HG02852 (cell line): ENCODE results near the gene RBM4.

ENCODE experiments used
- ATAC-seq: cut with Tn5 transposase; IDR thresholded peaks from one replicate; pipeline ENCODE4 v1.9.1; 2021; ENCODE audit warnings: mild to moderate bottlenecking, moderate library complexity; ENCODE audit not compliant: unreplicated experiment

The RBM4 gene

DNA sequence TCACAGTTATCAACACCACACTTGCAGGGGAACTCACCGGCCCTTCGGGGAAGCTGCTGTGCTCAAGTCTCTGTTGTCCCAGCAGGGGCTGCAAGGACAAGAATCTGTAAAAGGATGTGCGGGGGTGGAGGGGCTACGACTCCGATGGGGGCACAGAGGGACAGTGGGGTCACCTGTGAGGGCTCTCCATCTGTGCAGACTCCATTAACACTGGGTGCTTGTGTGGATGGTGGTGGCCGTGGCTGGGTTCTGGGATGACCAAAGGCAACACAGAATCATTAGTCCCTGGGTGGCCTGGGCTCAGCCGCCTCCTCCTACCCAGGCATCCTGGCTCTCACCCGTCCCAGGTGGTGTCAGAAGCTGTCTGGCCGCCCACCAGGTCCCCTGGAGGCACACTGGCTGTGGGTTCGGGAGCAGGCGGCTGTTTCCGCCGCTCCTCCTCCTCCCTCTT, 49.4 kb downstream of the RBM4 start:
- ATAC-seq = no peak

DNA sequence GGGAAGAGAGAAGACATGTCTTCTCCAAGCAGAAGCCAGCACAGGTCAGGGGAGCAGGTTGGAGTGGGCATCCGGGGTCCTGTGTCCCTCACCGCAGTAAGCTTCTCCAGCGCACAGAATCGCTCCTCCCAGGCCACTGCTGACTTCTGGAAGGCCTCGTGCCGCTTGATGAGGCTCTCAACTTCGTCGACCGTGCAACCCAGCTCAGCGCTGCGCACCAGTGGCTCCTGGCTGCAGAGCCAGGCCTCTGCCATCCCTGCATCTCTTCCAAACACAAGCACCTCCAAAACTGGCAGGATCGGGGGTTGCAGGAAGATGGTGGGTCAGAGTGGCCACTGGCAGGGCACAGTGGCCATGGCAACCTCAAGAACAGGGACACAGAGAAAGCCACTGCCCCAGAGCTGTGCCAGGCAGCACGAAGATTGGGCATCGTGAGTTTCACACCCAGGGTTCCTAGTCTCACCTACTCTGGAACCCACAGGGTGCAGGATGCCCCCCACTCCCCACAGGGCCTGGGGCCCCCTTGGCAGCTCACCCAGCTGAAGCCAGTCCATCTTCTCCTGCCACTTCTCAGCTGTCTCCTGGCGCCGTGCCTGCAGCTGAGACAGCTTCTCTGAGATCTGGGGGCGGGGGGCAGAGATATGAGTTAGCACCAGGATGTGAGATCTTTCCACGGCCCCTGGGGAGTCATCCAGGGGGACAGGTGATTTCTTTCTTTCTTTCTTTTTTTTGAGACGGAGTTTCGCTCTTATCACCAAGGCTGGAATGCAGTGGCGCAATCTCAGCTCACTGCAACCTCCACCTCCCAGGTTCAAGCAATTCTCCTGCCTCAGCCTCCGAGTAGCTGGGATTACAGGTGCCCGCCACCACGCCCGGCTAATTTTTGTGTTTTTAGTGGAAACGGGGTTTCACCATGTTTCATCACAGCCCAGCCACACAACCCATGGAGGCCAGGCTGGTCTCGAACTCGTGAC, 50.3 kb downstream of the RBM4 start:
- no peak for ATAC-seq

DNA sequence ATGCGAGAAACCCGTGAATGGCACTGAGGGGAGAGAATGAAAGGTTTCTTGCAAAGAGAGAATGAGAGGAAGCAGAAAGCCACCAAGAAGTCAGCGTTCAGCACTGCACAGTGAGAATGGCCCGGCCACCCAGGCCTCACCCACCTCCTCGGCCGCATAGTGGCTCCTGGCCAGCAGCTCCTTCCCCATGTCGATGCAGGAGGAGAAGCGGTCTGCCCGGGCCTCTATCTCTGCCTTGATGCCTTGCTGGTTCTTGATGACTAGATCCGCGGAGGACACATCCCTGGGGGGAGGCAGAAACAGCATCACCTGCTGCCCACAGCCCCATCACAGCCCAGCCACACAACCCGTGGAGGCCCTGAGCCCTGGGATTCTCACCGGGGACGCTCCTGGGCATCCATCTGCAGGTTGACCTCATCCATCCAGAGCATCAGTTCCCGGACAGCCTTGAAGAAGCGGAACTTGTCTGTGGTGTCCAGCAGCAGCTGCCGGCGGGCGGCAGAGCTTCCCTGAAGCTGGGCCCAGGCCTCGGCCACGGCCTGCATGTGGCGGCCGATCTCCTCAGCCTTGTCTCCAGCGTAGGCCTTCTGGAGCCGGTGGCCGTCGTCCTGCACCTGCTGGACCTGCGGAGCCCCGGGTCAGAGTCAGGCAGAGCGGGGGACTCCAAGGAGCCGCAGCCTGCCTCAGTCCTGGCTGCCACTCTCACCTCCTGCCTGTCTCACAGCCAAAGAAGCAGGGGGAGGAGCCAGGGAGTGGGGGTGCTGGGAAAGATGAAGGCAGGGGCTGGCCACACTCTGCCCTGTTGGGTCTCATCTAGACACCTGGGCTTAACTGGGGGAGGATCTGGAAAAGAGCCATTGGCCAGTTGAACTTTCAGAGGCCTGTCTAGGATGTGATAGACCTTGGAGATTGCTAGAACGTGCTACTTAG, 51.4 kb downstream of the RBM4 start:
- ATAC-seq = no peak

DNA sequence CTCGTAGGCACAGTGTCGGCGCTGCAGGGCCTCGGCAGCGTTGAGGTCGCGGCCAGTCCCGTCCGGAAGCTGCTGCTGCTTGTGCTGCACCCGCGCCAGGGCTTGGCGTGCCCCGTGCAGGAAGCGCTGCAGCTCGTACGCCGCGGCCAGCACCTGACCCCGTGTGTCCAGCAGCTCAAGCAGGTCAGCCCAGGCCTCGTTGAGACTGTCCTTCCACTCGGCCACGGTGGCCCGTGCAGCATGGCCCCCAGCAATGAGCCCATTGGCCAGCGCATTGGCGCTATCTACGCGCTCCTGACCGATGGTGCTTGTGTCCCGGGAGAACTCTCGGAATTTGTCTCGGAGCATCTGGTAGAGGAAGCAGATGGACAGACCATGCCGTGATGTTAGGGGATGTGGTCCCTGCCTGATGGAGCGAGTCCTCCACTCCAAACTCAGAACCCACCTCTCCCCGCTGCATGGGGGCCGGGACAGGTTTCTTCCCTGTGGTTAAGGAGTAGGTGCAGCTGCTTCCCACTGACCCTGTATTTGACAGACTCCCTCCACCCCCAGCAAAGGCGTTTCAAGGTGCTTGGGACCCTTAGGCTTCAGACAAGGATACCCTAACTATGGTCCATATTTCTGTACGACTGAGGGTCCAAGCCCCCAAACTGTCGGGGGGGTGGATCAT, 52.9 kb downstream of the RBM4 start:
- ATAC-seq = no peak

DNA sequence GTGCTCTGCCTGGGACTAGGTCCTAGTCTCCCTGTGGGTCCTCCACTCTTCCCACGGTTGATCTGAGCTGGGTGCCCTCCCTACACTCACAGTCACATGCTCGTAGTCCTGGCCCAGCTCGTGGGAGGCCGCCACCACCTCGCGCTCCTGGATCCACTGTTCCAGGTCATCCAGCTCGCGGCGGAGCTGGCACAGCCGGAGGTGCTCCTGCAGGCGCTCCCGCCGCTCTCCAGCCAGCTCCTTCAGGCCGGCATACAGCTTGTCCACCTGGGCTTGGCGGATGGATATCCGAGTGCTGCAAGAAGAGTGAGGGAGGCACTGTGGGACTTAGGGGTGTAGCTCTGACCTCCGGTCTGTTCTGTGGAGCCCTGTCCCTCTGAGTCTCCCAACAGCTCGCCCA, 53.9 kb downstream of the RBM4 start:
- no peak for ATAC-seq

DNA sequence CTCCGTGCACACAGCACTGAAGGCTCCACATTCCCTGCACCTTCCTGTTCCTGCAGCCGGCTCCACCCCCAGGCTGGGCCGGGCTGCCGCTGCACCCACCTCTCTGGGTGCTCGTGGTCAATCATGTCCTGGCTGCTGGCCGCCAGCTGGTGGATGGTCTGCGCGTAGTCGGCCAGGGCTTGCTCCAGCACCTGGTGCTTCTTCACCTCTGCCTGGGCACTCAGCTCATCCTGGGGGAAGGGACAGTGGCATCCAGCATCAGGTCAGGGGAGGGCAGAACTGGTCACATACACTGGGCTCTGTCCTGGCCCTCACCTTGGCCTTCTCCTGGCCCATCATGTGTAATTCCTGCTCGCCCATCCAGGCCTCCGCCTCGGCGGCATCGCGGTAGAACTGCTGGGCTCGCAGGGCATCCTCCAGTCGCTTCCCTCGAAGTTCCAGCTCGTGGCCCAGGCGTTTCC, 54.4 kb downstream of the RBM4 start:
- no peak for ATAC-seq

DNA sequence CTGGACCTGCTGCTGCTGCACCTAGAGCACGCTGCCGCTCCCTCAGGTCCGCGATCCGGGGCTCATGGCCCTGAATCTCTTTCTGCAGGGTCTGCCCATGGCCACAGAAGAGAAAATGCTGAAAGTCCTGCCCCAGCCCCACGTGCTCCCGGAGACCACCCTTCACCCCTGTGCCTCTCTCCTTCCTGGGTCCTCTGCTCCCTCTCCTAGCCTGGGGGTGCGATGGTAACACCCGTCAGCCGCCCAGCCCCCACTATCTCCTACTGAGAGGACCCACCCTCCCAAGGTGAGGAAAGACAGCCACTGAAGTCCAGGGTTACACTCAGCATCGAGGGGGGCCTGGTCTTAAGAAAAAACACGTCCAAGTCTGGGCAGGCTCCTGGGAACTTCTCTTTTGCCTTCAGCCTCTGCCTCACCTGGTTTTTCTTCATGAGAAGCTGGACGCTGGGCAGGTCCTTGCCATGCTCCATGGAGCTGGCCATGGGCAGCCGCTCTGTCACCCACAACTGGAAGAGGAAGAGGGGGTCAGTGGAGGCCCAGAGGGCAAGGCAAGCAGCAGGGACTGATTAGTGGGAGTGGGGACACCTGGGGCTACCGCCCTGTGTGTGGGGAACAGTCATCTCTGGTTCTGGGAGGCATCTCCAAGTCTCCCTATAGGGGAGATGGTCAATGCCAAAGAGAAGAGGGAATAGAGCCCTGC, 55.0 kb downstream of the RBM4 start:
- ATAC-seq = no peak

DNA sequence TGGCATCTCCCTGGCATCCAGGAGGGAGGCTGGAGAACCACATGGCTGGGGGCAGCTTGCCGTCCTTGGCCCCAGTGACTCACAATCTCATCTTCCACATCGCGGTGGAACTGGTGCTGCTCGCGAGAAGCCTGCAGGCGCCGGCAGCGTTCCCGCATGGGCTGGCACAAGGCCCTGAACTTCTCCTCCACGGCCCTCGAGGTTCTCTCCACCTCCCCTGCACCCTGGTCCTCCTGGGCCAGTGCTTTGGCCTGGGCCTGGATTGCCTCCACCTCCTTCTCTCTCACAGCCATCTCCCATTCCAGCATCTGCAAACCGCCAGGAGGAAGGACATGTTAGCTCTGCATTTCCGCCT, 55.5 kb downstream of the RBM4 start:
- no peak for ATAC-seq

DNA sequence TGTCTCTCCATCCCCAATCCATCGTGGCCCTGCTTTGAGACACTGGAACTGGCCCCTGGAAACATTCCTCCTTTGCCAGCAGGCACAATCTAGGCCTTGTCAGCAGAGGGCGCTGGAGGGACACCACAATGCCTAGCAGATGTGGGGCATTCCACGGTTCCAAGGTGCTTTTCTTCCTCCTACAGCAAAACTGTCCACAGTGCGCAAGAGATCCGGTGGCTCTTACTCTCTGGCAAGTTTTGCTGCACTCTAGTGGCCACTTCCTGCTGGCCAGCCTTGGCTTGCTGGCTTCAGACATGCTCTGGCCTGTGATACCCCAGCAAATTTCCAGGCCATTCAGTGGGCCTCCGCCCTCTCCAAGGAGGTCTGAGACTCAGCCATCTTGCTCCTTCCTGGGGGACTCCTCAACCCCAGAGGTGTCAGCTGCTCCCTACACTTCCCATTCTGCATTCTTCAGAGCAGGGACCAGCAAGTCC, 56.3 kb downstream of the RBM4 start:
- no peak for ATAC-seq
